BE2C (cell line): ENCODE results near the gene LHFPL2.

ENCODE experiments used
- DNase-seq: peaks from one replicate; pipeline ENCODE4 v3.0.0-alpha.2; 2020
- H3K27me3 ChIP-seq: fragments of 250-450 bp; sonication (Bioruptor Pico); 2 replicates; pipeline ENCODE4 v1.5.1; 2020; ENCODE audit warnings: mild to moderate bottlenecking
- H3K36me3 ChIP-seq: fragments of 250-450 bp; sonication (Bioruptor Pico); 2 replicates; pipeline ENCODE4 v1.5.1; 2020; ENCODE audit warnings: mild to moderate bottlenecking
- H3K4me1 ChIP-seq: fragments of 250-450 bp; sonication (Bioruptor Pico); 2 replicates; pipeline ENCODE4 v1.5.1; 2020
- H3K4me3 ChIP-seq: 2 replicates; pipeline ENCODE4 v1.5.1; 2011; ENCODE audit warnings: low read depth, low read length
- H3K9me3 ChIP-seq: fragments of 250-450 bp; sonication (Bioruptor Pico); 2 replicates; pipeline ENCODE4 v1.5.1; 2020
- CTCF ChIP-seq: IDR thresholded peaks from 2 replicates; pipeline ENCODE4 v1.5.1; 2012; ENCODE audit warnings: mild to moderate bottlenecking, low read depth, low read length

LHFPL2 gene

GRCh38 chr5:78565395-78565794 is 83.2 kb downstream of the LHFPL2 start:
- no peak for TF ChIP-seq CTCF
- no peaks in the 10 kb centered on the region for H3K27me3 ChIP-seq
- no peaks in the 10 kb centered on the region for H3K36me3 ChIP-seq
- H3K4me3 ChIP-seq: no peak overlapping the region
- peaks cover 7% of the 10 kb centered on the region; the same call in 1 of the 2 replicates for H3K4me1 ChIP-seq
- H3K9me3 ChIP-seq: no peaks in the 10 kb centered on the region
- no peak for DNase-seq

- no peak overlapping the region for H3K4me3 ChIP-seq
- H3K36me3 ChIP-seq: no peaks in the 10 kb centered on the region
- no peak for TF ChIP-seq CTCF
- no peak for DNase-seq
- H3K4me1 ChIP-seq: peaks cover 5% of the 10 kb centered on the region; the same call in 1 of the 2 replicates
- no peaks in the 10 kb centered on the region for H3K27me3 ChIP-seq
- H3K9me3 ChIP-seq: no peaks in the 10 kb centered on the region
These were observed 85.0 kb downstream of the LHFPL2 start for GRCh38 chr5:78563621-78564020.

- H3K4me1 ChIP-seq: peaks cover 5% of the 10 kb centered on the region; the same call in 1 of the 2 replicates
- no peak overlapping the region for H3K4me3 ChIP-seq
- H3K36me3 ChIP-seq: no peaks in the 10 kb centered on the region
- no peaks in the 10 kb centered on the region for H3K27me3 ChIP-seq
- no peak for TF ChIP-seq CTCF
- H3K9me3 ChIP-seq: no peaks in the 10 kb centered on the region
- peak; percentile 47 for DNase-seq
These were observed 85.8 kb downstream of the LHFPL2 start for GRCh38 chr5:78562714-78563330.

- no peak for DNase-seq
- Histone ChIP-seq H3K27me3 (no peaks in the 10 kb centered on the region), H3K4me1 (peaks cover 5% of the 10 kb centered on the region; the same call in 1 of the 2 replicates), H3K36me3 (no peaks in the 10 kb centered on the region), H3K9me3 (no peaks in the 10 kb centered on the region), H3K4me3 (no peak overlapping the region)
- no peak for TF ChIP-seq CTCF
These were observed 86.6 kb downstream of the LHFPL2 start for GRCh38 chr5:78562001-78562400.

- TF ChIP-seq CTCF: no peak
- Histone ChIP-seq H3K4me1 (peaks cover 5% of the 10 kb centered on the region; the same call in 1 of the 2 replicates), H3K27me3 (no peaks in the 10 kb centered on the region), H3K36me3 (no peaks in the 10 kb centered on the region), H3K9me3 (no peaks in the 10 kb centered on the region), H3K4me3 (no peak overlapping the region)
- no peak for DNase-seq
These were observed 87.3 kb downstream of the LHFPL2 start for GRCh38 chr5:78561261-78561660.

GRCh38 chr5:78560000-78560855 is 88.3 kb downstream of the LHFPL2 start:
- no peaks in the 10 kb centered on the region for H3K36me3 ChIP-seq
- no peak for TF ChIP-seq CTCF
- H3K9me3 ChIP-seq: no peaks in the 10 kb centered on the region

More at GRCh38 chr5:78560000-78560855, 88.3 kb downstream of the LHFPL2 start:
- H3K4me3 ChIP-seq: no peak overlapping the region
- H3K27me3 ChIP-seq: no peaks in the 10 kb centered on the region
- H3K4me1 ChIP-seq: peaks cover 5% of the 10 kb centered on the region; the same call in 1 of the 2 replicates
- DNase-seq: no peak
